ENCODE results near the gene GGCX. TPM values are rescaled to one million over a fixed set of nuclear protein-coding genes. Genes with fewer than 3 reads are reported as not detected.

The GGCX gene
- total and polyA plus RNA-seq, 9 of the 15 experiments (the other 6 are each of a cell fraction or from before 2014, with no cell fraction given) = 14.4 to 47.1 (median 28.1) TPM

DNA sequence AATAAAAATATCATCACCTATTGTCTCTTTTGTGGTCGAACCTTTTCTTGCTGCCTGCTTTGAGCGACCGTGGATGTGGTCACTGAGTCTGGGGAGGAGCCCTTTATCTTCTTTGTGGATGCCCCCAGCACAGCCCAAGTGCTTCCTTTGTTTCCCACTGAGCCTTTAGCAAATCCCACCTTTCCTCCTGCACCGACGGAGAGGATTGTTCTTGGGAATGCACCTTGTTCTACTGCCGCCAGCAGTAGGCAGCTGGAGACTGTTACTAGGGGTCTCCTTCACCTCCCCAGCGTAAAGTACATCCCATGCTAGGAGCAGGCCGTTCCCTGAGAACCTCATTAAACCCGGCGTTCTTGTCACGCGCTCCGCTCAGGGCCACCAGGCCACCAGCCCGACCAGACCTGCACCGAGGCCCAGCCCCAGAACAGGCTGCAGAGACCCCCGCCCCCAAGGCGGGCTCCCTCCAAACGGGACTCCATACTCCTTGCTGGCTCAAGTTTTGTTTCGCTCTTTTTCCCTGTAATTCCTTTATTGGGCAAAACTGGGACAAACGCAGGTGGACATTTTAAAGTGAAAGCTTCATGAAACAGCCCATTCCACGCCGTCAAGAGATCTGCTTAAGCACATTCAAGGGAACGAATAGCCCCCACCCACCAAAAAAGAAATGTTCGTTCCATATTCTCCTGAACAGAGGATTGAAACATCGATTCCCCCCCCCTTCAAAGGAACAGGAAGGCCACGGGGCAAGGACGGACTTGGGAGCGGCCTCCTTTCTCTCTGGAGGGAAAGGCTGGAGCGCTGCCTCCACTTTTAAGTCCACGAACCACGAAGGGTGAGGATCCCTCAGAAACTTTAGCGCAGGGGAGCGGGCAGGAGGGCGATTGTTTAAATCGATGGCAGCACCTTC lies 23.4 kb downstream of the GGCX start (continued):
- TF ChIP-seq, protein P1, sequence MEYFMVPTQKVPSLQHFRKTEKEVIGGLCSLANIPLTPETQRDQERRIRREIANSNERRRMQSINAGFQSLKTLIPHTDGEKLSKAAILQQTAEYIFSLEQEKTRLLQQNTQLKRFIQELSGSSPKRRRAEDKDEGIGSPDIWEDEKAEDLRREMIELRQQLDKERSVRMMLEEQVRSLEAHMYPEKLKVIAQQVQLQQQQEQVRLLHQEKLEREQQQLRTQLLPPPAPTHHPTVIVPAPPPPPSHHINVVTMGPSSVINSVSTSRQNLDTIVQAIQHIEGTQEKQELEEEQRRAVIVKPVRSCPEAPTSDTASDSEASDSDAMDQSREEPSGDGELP (CRISPR knock-in tag; IDR thresholded peaks at IDR 0.05; ENCODE audit: borderline replicate concordance) = no peak
- TF ChIP-seq, protein P2, sequence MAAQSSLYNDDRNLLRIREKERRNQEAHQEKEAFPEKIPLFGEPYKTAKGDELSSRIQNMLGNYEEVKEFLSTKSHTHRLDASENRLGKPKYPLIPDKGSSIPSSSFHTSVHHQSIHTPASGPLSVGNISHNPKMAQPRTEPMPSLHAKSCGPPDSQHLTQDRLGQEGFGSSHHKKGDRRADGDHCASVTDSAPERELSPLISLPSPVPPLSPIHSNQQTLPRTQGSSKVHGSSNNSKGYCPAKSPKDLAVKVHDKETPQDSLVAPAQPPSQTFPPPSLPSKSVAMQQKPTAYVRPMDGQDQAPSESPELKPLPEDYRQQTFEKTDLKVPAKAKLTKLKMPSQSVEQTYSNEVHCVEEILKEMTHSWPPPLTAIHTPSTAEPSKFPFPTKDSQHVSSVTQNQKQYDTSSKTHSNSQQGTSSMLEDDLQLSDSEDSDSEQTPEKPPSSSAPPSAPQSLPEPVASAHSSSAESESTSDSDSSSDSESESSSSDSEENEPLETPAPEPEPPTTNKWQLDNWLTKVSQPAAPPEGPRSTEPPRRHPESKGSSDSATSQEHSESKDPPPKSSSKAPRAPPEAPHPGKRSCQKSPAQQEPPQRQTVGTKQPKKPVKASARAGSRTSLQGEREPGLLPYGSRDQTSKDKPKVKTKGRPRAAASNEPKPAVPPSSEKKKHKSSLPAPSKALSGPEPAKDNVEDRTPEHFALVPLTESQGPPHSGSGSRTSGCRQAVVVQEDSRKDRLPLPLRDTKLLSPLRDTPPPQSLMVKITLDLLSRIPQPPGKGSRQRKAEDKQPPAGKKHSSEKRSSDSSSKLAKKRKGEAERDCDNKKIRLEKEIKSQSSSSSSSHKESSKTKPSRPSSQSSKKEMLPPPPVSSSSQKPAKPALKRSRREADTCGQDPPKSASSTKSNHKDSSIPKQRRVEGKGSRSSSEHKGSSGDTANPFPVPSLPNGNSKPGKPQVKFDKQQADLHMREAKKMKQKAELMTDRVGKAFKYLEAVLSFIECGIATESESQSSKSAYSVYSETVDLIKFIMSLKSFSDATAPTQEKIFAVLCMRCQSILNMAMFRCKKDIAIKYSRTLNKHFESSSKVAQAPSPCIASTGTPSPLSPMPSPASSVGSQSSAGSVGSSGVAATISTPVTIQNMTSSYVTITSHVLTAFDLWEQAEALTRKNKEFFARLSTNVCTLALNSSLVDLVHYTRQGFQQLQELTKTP (IDR thresholded peaks at IDR 0.05; ENCODE audit: low read depth in 1 of 2, partially characterized antibody in 2 of 2) = peak in 1 of 2 experiments; percentile 19
- TF ChIP-seq KAT7 (CRISPR knock-in tag; IDR thresholded peaks at IDR 0.05; ENCODE audit: borderline replicate concordance) = 0 out of 2 replicates have a peak, but pooled peaks have one; percentile 9
- peak; percentile 71; the same call in 1 of the 2 replicates for TF ChIP-seq MYC (IDR thresholded peaks at IDR 0.05; ENCODE audit: low read depth, low read length)
- TF ChIP-seq MYC (CRISPR knock-in tag; IDR thresholded peaks at IDR 0.05; ENCODE audit: borderline replicate concordance, low read depth) = no peak
- peak; percentile 84; the same call in 1 of the 2 replicates for TF ChIP-seq ZBTB7A (IDR thresholded peaks at IDR 0.05; ENCODE audit: borderline replicate concordance, control insufficient read depth, low read depth, low read length)
- TF ChIP-seq, protein P3, sequence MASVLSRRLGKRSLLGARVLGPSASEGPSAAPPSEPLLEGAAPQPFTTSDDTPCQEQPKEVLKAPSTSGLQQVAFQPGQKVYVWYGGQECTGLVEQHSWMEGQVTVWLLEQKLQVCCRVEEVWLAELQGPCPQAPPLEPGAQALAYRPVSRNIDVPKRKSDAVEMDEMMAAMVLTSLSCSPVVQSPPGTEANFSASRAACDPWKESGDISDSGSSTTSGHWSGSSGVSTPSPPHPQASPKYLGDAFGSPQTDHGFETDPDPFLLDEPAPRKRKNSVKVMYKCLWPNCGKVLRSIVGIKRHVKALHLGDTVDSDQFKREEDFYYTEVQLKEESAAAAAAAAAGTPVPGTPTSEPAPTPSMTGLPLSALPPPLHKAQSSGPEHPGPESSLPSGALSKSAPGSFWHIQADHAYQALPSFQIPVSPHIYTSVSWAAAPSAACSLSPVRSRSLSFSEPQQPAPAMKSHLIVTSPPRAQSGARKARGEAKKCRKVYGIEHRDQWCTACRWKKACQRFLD (CRISPR knock-in tag; IDR thresholded peaks at IDR 0.05) = peak; percentile 48
- TF ChIP-seq SREBF2 (CRISPR knock-in tag; IDR thresholded peaks at IDR 0.05) = no peak
- TF ChIP-seq, protein P4, sequence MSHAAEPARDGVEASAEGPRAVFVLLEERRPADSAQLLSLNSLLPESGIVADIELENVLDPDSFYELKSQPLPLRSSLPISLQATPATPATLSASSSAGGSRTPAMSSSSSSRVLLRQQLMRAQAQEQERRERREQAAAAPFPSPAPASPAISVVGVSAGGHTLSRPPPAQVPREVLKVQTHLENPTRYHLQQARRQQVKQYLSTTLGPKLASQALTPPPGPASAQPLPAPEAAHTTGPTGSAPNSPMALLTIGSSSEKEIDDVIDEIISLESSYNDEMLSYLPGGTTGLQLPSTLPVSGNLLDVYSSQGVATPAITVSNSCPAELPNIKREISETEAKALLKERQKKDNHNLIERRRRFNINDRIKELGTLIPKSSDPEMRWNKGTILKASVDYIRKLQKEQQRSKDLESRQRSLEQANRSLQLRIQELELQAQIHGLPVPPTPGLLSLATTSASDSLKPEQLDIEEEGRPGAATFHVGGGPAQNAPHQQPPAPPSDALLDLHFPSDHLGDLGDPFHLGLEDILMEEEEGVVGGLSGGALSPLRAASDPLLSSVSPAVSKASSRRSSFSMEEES (CRISPR knock-in tag; IDR thresholded peaks at IDR 0.05) = no peak
- peak; percentile 3; the same call in 1 of the 2 replicates for TF ChIP-seq ZNF766 (CRISPR knock-in tag; conservative IDR thresholded peaks at IDR 0.05)
- no peak for TF ChIP-seq SPI1 (IDR thresholded peaks at IDR 0.05; ENCODE audit: borderline replicate concordance, low read depth, low read length)
- TF ChIP-seq CREM (IDR thresholded peaks at IDR 0.05; ENCODE audit: low read depth) = peak; percentile 14; the same call in 1 of the 2 replicates
- TF ChIP-seq, protein P5, sequence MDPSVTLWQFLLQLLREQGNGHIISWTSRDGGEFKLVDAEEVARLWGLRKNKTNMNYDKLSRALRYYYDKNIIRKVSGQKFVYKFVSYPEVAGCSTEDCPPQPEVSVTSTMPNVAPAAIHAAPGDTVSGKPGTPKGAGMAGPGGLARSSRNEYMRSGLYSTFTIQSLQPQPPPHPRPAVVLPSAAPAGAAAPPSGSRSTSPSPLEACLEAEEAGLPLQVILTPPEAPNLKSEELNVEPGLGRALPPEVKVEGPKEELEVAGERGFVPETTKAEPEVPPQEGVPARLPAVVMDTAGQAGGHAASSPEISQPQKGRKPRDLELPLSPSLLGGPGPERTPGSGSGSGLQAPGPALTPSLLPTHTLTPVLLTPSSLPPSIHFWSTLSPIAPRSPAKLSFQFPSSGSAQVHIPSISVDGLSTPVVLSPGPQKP (CRISPR knock-in tag; IDR thresholded peaks at IDR 0.05) = no peak
- TF ChIP-seq, protein P6, sequence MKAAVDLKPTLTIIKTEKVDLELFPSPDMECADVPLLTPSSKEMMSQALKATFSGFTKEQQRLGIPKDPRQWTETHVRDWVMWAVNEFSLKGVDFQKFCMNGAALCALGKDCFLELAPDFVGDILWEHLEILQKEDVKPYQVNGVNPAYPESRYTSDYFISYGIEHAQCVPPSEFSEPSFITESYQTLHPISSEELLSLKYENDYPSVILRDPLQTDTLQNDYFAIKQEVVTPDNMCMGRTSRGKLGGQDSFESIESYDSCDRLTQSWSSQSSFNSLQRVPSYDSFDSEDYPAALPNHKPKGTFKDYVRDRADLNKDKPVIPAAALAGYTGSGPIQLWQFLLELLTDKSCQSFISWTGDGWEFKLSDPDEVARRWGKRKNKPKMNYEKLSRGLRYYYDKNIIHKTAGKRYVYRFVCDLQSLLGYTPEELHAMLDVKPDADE (conservative IDR thresholded peaks at IDR 0.05; ENCODE audit: control insufficient read depth, low read depth, low read length) = no peak

Measured in K562 (cell line).